ENCODE data around the gene MAP6. TPM values are rescaled to one million over a fixed set of nuclear protein-coding genes. Genes with fewer than 3 reads are reported as not detected.
A peak's percentile ranks its signal among the peaks of the same experiment; 100 is the strongest.
"Not testable (repeated sequence)": the region's sequence is repeated elsewhere in the genome, so short reads cannot be mapped to it uniquely, and the experiment has no call there.

The MAP6 gene
- total RNA-seq, 2 experiments from 2014 or later: not detected

DNA sequence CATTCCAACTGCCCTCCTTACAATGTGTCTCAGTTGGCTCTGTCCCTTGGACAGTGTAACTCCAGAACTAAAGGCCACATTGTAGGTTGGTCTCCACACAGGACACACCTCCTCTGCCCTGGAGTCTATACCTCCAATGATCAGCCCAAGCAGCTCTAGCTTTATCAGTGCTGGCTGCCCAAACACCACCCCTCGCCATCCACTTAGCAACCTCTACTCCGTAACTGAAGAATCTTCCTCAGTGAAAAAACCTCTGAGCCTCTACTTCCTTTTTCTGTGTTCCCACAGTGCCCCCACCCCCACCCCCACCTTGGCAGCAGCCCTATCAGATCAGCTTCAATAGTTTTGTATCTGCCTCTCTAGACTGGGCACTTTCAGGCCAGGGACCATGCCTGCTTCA is 73.4 kb downstream of the MAP6 start:
- Mint-ChIP-seq H3K9me3 (no peaks in the 10 kb centered on the region), H3K27ac (no peak overlapping the region), H3K36me3 (ENCODE audit: low read depth) (no peaks in the 10 kb centered on the region), H3K4me1 (ENCODE audit: low read depth) (peaks cover 2% of the 10 kb centered on the region), H3K4me3 (no peak overlapping the region), H3K27me3 (ENCODE audit: low read depth) (no peaks in the 10 kb centered on the region)
- intact Hi-C loops (cut with micrococcal nuclease): no loop called here
- CTCF ChIA-PET: no interaction called here
- no peak for DNase-seq

- CTCF ChIA-PET: no interaction called here
- intact Hi-C loops (cut with micrococcal nuclease): no loop called here
- no peaks in the 10 kb centered on the region for H3K36me3 Mint-ChIP-seq (ENCODE audit: low read depth)
- no peaks in the 10 kb centered on the region for H3K27me3 Mint-ChIP-seq (ENCODE audit: low read depth)
- no peak overlapping the region for H3K27ac Mint-ChIP-seq
- H3K4me1 Mint-ChIP-seq (ENCODE audit: low read depth): peaks cover 2% of the 10 kb centered on the region
- H3K4me3 Mint-ChIP-seq: no peak overlapping the region
- DNase-seq: no peak
- no peaks in the 10 kb centered on the region for H3K9me3 Mint-ChIP-seq
These were observed 74.6 kb downstream of the MAP6 start for GRCh38 chr11:75594211-75594610.

- Mint-ChIP-seq H3K27ac (no peak overlapping the region), H3K4me3 (no peak overlapping the region), H3K4me1 (ENCODE audit: low read depth) (peaks cover 2% of the 10 kb centered on the region), H3K9me3 (no peaks in the 10 kb centered on the region), H3K27me3 (ENCODE audit: low read depth) (no peaks in the 10 kb centered on the region), H3K36me3 (ENCODE audit: low read depth) (no peaks in the 10 kb centered on the region)
- intact Hi-C loops (cut with micrococcal nuclease): no loop called here
- CTCF ChIA-PET: interaction anchor here (0.6 kb wide), 1 partner anchor 129 kb away, joined by 3 read pairs; no protein-coding TSS in a partner anchor
- DNase-seq: no peak
These were observed 75.4 kb downstream of the MAP6 start for GRCh38 chr11:75593286-75593915.

GRCh38 chr11:75592715-75593114 is 76.1 kb downstream of the MAP6 start:
- Mint-ChIP-seq H3K27me3 (ENCODE audit: low read depth) (no peaks in the 10 kb centered on the region), H3K27ac (no peak overlapping the region)

DNA sequence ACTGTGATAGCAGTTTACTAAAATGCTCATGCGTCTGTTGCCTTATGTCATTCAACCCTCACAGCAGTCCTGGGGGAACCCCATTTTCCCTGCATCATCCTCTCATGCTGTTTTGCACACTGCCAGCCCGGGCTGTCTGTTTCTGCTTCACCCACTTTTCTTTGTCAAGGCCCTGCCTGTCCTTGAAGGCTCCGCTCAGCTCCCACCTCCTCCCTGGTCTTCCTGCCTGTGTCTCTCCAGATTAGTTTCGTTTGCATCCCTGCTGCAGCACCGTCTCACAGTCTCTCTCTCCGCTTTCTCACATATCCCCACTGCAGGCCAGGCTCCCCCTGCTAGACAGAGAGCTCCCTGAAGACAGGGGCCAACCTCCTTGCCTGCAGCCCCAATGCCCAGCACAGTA is 76.9 kb downstream of the MAP6 start:
- no peaks in the 10 kb centered on the region for H3K9me3 Mint-ChIP-seq
- CTCF ChIA-PET: no interaction called here

More at GRCh38 chr11:75592715-75593114, 76.1 kb downstream of the MAP6 start:
- no peak for DNase-seq
- no peaks in the 10 kb centered on the region for H3K36me3 Mint-ChIP-seq (ENCODE audit: low read depth)
- CTCF ChIA-PET: interaction anchor here (0.6 kb wide), 1 partner anchor 130 kb away, joined by 3 read pairs; no protein-coding TSS in a partner anchor
- intact Hi-C loops (cut with micrococcal nuclease): loop anchor here (1.0 kb wide), 1 partner anchor 45 kb away; no protein-coding TSS in a partner anchor
- H3K4me3 Mint-ChIP-seq: no peak overlapping the region
- H3K9me3 Mint-ChIP-seq: no peaks in the 10 kb centered on the region
- peaks cover 2% of the 10 kb centered on the region for H3K4me1 Mint-ChIP-seq (ENCODE audit: low read depth)

DNA sequence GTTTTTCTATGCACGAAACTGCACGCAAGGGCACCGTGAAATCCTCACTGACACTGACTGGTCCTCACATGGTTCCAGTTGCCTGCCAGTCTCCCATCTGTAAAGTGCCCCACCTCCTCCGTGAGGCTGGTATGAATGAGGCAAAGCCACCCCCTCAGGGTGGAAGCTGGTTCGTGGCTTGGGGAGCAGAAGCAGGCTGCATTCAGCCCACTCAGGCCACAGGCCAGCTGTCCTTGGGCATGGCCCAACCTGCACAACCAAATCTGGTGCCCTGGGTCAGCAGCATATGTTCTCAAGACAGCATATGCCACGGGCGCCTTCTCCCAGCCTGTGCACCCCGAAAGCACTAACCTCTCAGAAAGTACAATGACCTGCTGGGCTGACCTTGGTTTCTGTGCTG is 77.5 kb downstream of the MAP6 start:
- no peak for DNase-seq
- CTCF ChIA-PET: interaction anchor here (0.6 kb wide), 1 partner anchor 37 kb away, joined by 5 read pairs; no protein-coding TSS in a partner anchor
- intact Hi-C loops (cut with micrococcal nuclease): no loop called here
- Mint-ChIP-seq H3K4me3 (no peak overlapping the region), H3K27me3 (ENCODE audit: low read depth) (no peaks in the 10 kb centered on the region), H3K27ac (no peak overlapping the region), H3K36me3 (ENCODE audit: low read depth) (no peaks in the 10 kb centered on the region), H3K9me3 (no peaks in the 10 kb centered on the region), H3K4me1 (ENCODE audit: low read depth) (peaks cover 2% of the 10 kb centered on the region)

More for the DNA sequence above, 76.9 kb downstream of the MAP6 start:
- intact Hi-C loops (cut with micrococcal nuclease): loop anchor here (1.0 kb wide), 1 partner anchor 45 kb away; no protein-coding TSS in a partner anchor
- Mint-ChIP-seq H3K4me1 (ENCODE audit: low read depth) (peaks cover 2% of the 10 kb centered on the region), H3K27me3 (ENCODE audit: low read depth) (no peaks in the 10 kb centered on the region), H3K4me3 (no peak overlapping the region), H3K36me3 (ENCODE audit: low read depth) (no peaks in the 10 kb centered on the region), H3K27ac (no peak overlapping the region)
- DNase-seq: no peak

GRCh38 chr11:75589933-75590332 is 78.9 kb downstream of the MAP6 start:
- H3K36me3 Mint-ChIP-seq (ENCODE audit: low read depth): no peaks in the 10 kb centered on the region
- H3K27ac Mint-ChIP-seq: no peak overlapping the region
- peaks cover 2% of the 10 kb centered on the region for H3K4me1 Mint-ChIP-seq (ENCODE audit: low read depth)
- H3K9me3 Mint-ChIP-seq: no peaks in the 10 kb centered on the region
- CTCF ChIA-PET: interaction anchor here (1.0 kb wide), 1 partner anchor 43 kb away, joined by 3 read pairs; no protein-coding TSS in a partner anchor
- intact Hi-C loops (cut with micrococcal nuclease): no loop called here
- H3K4me3 Mint-ChIP-seq: no peak overlapping the region
- H3K27me3 Mint-ChIP-seq (ENCODE audit: low read depth): no peaks in the 10 kb centered on the region
- no peak for DNase-seq

DNA sequence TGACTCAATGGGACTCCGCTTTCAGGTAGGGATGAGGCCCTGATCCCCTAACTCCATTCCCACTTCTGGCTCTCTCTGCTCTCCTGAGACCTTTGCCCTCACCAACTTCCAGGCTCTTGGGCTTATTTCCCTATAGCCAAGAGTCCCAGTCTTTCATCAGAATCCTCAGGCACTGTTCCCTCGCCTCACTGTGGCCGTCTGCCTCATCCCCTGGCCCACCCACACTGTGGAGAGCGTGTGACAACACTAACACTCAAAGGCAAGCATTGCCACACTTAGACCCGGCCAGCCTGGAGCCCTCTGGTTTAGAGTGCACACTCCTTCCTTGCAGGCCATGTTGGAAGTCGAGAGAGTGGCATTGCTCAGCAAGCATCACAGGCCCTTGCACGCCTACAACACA is 79.8 kb downstream of the MAP6 start:
- H3K27ac Mint-ChIP-seq: no peak overlapping the region
- intact Hi-C loops (cut with micrococcal nuclease): no loop called here

DNA sequence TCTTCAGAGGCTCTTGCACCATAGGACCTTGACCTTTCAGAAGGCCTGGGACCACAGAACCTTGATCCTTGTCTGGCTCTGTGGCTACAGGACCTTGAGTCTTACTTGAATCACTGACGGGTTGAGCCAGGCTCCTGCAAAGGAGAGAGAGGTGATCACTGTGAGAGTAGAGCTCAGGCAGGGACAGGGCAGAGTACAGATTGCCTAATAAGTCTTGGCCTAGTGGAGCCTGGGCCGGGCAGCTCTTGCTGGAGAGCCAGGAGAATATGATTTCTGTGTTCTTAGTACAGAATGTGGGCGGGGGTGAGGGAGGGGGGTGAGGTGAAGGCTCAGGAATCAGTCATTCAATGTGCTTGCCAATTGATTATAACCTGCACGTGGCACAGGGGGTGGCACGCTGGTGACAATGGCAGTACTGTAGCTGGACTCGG is 80.8 kb downstream of the MAP6 start:
- CTCF ChIA-PET: interaction anchor here (0.9 kb wide), 1 partner anchor 10 kb away, joined by 3 read pairs; no protein-coding TSS in a partner anchor
- no peaks in the 10 kb centered on the region for H3K9me3 Mint-ChIP-seq
- no peaks in the 10 kb centered on the region for H3K27me3 Mint-ChIP-seq (ENCODE audit: low read depth)
- DNase-seq: no peak
- H3K27ac Mint-ChIP-seq: no peak overlapping the region
- H3K4me3 Mint-ChIP-seq: no peak overlapping the region
- H3K4me1 Mint-ChIP-seq (ENCODE audit: low read depth): peaks cover 2% of the 10 kb centered on the region
- H3K36me3 Mint-ChIP-seq (ENCODE audit: low read depth): no peaks in the 10 kb centered on the region
- intact Hi-C loops (cut with micrococcal nuclease): no loop called here

More for the DNA sequence above, 79.8 kb downstream of the MAP6 start:
- CTCF ChIA-PET: interaction anchor here (0.6 to 0.9 kb wide), 2 partner anchors 9 to 14 kb away, joined by 3 read pairs; no protein-coding TSS in a partner anchor
- no peak for DNase-seq
- Mint-ChIP-seq H3K4me3 (no peak overlapping the region), H3K36me3 (ENCODE audit: low read depth) (no peaks in the 10 kb centered on the region), H3K27me3 (ENCODE audit: low read depth) (no peaks in the 10 kb centered on the region), H3K4me1 (ENCODE audit: low read depth) (peaks cover 2% of the 10 kb centered on the region), H3K9me3 (no peaks in the 10 kb centered on the region)

- H3K27me3 Mint-ChIP-seq (ENCODE audit: low read depth): no peaks in the 10 kb centered on the region
- H3K9me3 Mint-ChIP-seq: no peaks in the 10 kb centered on the region
- H3K27ac Mint-ChIP-seq: peak overlapping the region; percentile 22
- H3K4me3 Mint-ChIP-seq: no peak overlapping the region
- intact Hi-C loops (cut with micrococcal nuclease): no loop called here
- peaks cover 13% of the 10 kb centered on the region for H3K4me1 Mint-ChIP-seq (ENCODE audit: low read depth)
- CTCF ChIA-PET: interaction anchor here (0.6 to 1.0 kb wide), 2 partner anchors 23 to 1261 kb away, joined by 3 to 6 read pairs; no protein-coding TSS in a partner anchor
- no peak for DNase-seq
- H3K36me3 Mint-ChIP-seq (ENCODE audit: low read depth): no peaks in the 10 kb centered on the region
These were observed 82.4 kb downstream of the MAP6 start for GRCh38 chr11:75586395-75586794.

DNA sequence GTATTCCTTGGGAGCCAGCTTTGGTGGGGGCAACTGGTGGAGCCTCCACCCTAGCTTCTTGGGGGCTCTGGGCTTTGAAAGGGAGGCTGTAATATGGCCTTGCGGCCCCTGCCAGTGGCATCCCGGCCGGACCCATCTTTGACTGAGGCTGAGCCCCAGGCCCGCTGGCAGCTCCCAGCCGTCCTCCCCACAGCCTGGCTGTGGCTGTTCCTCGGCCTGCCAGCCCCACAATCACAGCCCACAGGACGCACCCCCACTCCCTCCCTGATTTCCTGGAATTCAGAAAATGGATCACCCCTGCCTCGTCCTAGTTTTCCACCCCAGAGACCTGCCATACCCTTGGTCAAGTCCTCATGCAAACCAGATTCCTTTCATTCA is 83.6 kb downstream of the MAP6 start:
- Mint-ChIP-seq H3K9me3 (no peaks in the 10 kb centered on the region), H3K27me3 (ENCODE audit: low read depth) (no peaks in the 10 kb centered on the region), H3K27ac (no peak overlapping the region), H3K36me3 (ENCODE audit: low read depth) (no peaks in the 10 kb centered on the region), H3K4me3 (no peak overlapping the region), H3K4me1 (ENCODE audit: low read depth) (peaks cover 13% of the 10 kb centered on the region)
- CTCF ChIA-PET: interaction anchor here (1.2 to 1.6 kb wide), 2 partner anchors 14 to 16 kb away, joined by 5 to 6 read pairs; no protein-coding TSS in a partner anchor
- DNase-seq: no peak
- intact Hi-C loops (cut with micrococcal nuclease): no loop called here

DNA sequence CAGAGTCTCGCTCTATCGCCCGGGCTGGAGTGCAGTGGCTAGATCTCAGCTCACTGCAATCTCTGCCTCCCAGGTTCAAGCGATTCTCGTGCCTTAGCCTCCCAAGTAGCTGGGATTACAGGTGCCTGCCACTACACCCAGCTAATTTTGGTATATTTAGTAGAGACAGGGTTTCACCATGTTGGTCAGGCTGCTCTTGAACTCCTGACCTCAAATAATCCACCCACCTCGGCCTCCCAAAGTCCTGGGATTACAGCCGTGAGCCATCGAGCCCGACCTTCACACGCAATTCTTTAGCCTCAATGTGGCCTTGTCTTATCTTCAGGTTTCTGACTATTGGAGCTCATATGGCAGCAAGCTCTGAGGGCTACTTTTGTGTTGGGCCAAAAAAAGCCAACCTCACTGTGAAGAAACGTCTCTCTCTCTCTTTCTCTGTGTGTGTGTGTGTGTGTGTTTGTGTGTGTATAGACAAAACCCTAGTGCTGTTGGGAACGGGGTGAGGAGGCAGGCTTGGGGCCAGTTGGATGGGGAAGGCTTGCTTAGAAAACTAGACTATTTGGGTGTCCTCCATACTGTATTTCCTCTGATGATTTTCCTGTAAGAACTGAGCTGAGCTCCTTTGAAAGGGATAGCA is 84.1 kb downstream of the MAP6 start:
- H3K36me3 Mint-ChIP-seq (ENCODE audit: low read depth); H3K27me3 Mint-ChIP-seq (ENCODE audit: low read depth); DNase-seq; H3K27ac Mint-ChIP-seq; H3K9me3 Mint-ChIP-seq: not testable (repeated sequence)
- Mint-ChIP-seq H3K4me3 (peak overlapping the region; percentile 65), H3K4me1 (ENCODE audit: low read depth) (peaks cover 13% of the 10 kb centered on the region)
- intact Hi-C loops (cut with micrococcal nuclease): loop anchor here (5.0 kb wide), 1 partner anchor 183 kb away; the partner anchor contains the start of gene DGAT2
- CTCF ChIA-PET: interaction anchor here (0.8 to 1.6 kb wide), 3 partner anchors 14 to 36 kb away, joined by 3 to 6 read pairs (median 5); no protein-coding TSS in a partner anchor

Data from activated naive CD4-positive, alpha-beta T cell treated with anti-CD3 and anti-CD28 coated beads for 36 hours (primary cell).